ENCODE measurements around the gene PTMS.

The PTMS gene

DNA sequence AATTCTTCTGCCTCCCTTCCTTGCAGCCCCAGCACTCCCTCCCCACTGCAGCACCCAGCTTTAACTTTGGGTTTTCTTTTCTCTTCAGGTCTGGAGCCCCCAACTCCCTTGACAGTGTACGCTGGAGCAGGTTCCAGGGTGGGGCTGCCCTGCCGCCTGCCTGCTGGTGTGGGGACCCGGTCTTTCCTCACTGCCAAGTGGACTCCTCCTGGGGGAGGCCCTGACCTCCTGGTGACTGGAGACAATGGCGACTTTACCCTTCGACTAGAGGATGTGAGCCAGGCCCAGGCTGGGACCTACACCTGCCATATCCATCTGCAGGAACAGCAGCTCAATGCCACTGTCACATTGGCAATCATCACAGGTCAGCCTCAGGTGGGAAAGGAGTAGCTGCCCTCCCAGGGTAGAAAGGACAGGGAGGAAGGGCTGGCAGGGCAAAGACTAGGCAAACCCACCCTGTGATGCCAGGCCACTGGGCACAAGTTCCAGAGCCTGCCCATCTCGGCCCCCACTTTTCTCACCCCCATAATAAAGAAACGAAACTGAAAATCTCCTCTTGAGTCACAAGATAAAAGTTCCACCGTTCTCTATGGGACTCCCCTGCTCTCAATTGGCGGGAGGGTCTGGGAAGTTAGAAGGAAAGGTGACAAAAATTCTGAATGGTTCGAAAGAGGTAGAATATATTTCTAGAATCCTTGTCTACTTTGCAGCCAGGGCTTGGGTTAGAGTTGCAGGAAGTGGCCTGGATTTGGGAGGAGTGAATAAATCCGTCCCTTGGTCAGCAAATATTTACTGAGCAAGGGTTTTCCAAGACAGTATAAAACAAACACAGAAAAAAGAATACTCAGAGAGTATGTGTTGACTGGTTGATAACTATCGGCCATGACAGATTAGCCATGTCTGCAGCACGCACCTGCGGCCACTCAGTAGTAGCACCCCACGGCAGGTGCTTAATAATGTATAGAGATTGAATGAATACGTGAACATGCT lies 9.3 kb downstream of the PTMS start:
- Histone ChIP-seq H4K20me1 (peaks cover 47% of the 10 kb centered on the region; the same call in 1 of the 2 replicates), H3K36me3 (no peaks in the 10 kb centered on the region), H3K4me3 (no peak overlapping the region), H3K9me3 (no peaks in the 10 kb centered on the region), H3K27me3 (peaks cover 95% of the 10 kb centered on the region), H3K27ac (no peak overlapping the region), H3K4me1 (peaks cover 39% of the 10 kb centered on the region), H3K9ac (no peak overlapping the region), H3K4me2 (no peak overlapping the region)
- TF ChIP-seq Cebpa-rat (IDR thresholded peaks at IDR 0.05), result no peak

GRCh38 chr12:6777386-6777785 lies 11.2 kb downstream of the PTMS start:
- no peaks in the 10 kb centered on the region for H3K9me3 ChIP-seq
- H3K9ac ChIP-seq, result no peak overlapping the region
- no peaks in the 10 kb centered on the region for H3K36me3 ChIP-seq
- peaks cover 89% of the 10 kb centered on the region for H3K27me3 ChIP-seq
- H3K4me3 ChIP-seq, result no peak overlapping the region
- TF ChIP-seq Cebpa-rat (IDR thresholded peaks at IDR 0.05), result no peak
- H3K4me1 ChIP-seq, result peaks cover 54% of the 10 kb centered on the region
- H3K4me2 ChIP-seq, result no peak overlapping the region; the same call in 1 of the 2 replicates
- peaks cover 32% of the 10 kb centered on the region; the same call in 1 of the 2 replicates for H4K20me1 ChIP-seq
- no peak overlapping the region for H3K27ac ChIP-seq

- Histone ChIP-seq H3K27ac (no peak overlapping the region), H3K9ac (no peak overlapping the region), H3K9me3 (no peaks in the 10 kb centered on the region), H4K20me1 (peaks cover 29% of the 10 kb centered on the region; the same call in 1 of the 2 replicates), H3K4me1 (peaks cover 54% of the 10 kb centered on the region), H3K4me2 (peak overlapping the region; percentile 86), H3K27me3 (peaks cover 89% of the 10 kb centered on the region), H3K4me3 (peak overlapping the region; percentile 60), H3K36me3 (no peaks in the 10 kb centered on the region)
- no peak for TF ChIP-seq Cebpa-rat (IDR thresholded peaks at IDR 0.05)
These were observed 12.0 kb downstream of the PTMS start for GRCh38 chr12:6778217-6778573.

DNA sequence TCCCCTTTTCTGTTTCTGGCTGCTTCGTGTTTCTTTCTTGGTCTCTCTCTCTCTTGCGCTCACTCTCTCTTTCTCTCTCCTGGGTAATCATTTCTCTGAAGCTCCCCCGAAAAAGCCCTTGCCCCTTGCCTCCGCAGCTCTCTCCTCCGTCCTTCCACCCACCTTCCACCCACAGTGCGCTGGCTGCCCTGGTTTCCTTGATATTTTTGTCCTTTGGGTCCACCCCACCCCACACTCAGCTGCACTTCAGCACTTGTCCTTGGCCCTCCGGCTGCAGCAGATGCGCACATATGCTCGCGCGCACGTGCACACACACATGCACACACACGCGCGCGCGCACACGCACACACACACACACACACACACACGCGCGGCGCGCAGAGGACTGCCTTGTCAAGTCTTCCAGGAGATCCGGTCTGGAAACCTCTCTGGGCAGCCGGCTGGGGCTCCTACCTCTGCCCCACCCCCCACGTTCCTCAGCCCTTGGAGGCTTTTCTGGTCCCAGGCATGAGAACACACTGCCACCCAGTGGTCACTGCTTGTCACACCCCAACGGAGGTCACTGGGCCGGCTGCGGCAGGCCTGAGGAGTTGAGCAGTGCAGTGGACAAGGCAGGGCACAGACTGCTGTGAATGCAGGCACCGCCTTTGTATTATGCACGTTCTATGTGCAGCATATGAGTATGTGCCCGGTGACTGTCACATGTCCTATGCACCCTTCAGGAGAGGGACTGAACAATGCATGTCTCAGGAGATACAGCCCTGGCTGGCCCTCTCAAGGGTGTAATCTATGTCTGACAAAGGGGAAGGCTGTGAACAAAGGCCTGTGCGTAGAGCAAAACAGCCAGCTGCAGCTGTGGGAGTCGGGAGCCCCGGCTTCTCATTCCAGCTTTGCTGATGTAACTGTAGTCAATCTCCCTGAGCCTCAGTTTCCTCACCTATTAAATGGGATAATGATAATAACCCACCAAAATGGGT lies 12.7 kb downstream of the PTMS start:
- no peak for TF ChIP-seq Cebpa-rat (IDR thresholded peaks at IDR 0.05)
- peak overlapping the region; percentile 86 for H3K4me2 ChIP-seq
- H3K9ac ChIP-seq, result no peak overlapping the region
- H3K4me3 ChIP-seq, result peak overlapping the region; percentile 60
- peaks cover 60% of the 10 kb centered on the region for H3K4me1 ChIP-seq
- no peak overlapping the region for H3K27ac ChIP-seq
- H3K9me3 ChIP-seq, result no peaks in the 10 kb centered on the region
- H3K27me3 ChIP-seq, result peaks cover 89% of the 10 kb centered on the region
- H3K36me3 ChIP-seq, result no peaks in the 10 kb centered on the region
- H4K20me1 ChIP-seq, result peaks cover 29% of the 10 kb centered on the region; the same call in 1 of the 2 replicates

GRCh38 chr12:6779708-6780432 lies 13.7 kb downstream of the PTMS start:
- TF ChIP-seq Cebpa-rat (IDR thresholded peaks at IDR 0.05), result no peak
- Histone ChIP-seq H3K4me1 (peaks cover 70% of the 10 kb centered on the region), H4K20me1 (peaks cover 22% of the 10 kb centered on the region; the same call in 1 of the 2 replicates), H3K27me3 (peaks cover 89% of the 10 kb centered on the region), H3K9ac (no peak overlapping the region), H3K36me3 (no peaks in the 10 kb centered on the region), H3K4me2 (peak overlapping the region; percentile 86; the same call in 1 of the 2 replicates), H3K4me3 (no peak overlapping the region), H3K9me3 (no peaks in the 10 kb centered on the region), H3K27ac (no peak overlapping the region)

DNA sequence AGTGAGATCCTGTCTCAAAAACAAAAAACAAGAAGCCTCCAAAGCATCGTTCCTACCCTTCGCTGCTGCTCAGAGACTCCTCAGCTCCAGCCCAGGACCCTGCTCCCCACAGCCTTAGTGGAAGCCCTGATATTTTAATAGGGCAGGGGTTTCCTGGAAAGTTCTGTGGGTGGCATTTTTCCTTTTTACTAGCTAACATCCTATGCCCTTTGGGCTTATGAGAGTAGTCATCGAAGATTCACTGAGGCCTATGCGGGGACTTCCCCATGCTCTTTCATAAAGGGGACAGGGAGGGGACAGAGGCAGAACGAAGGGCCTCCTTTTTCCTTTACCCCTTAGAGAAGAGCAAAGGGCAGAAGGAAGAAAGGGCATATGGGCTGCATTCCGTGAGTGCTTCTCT lies 14.4 kb downstream of the PTMS start:
- H3K4me1 ChIP-seq, result peaks cover 73% of the 10 kb centered on the region
- H4K20me1 ChIP-seq, result peaks cover 21% of the 10 kb centered on the region; the same call in 1 of the 2 replicates
- no peak for TF ChIP-seq Cebpa-rat (IDR thresholded peaks at IDR 0.05)
- H3K27ac ChIP-seq, result no peak overlapping the region
- H3K9ac ChIP-seq, result no peak overlapping the region
- no peaks in the 10 kb centered on the region for H3K36me3 ChIP-seq
- peaks cover 89% of the 10 kb centered on the region for H3K27me3 ChIP-seq
- H3K4me2 ChIP-seq, result peak overlapping the region; percentile 17; the same call in 1 of the 2 replicates
- no peaks in the 10 kb centered on the region for H3K9me3 ChIP-seq
- H3K4me3 ChIP-seq, result no peak overlapping the region

DNA sequence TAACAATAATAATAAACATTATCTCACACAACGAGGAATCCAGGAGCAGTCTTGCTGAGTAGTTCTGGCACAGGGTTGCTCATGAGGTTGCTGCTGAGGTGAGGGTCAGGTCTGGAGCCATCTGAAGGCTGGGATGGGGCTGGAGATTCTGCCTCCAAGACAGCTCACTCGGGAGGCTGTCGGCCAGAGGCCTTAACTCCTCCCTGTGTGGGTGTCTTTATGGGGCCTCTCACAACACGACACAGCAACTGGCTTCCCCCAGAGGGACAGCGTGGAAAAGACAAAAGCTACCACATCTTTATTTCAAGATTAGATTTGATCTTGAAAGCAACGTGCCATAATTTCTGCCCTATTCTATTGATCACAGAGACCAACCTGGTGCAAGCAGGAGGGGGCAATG lies 16.0 kb downstream of the PTMS start:
- Histone ChIP-seq H3K9me3 (no peaks in the 10 kb centered on the region), H3K36me3 (no peaks in the 10 kb centered on the region), H4K20me1 (peaks cover 21% of the 10 kb centered on the region; the same call in 1 of the 2 replicates), H3K4me2 (peak overlapping the region; percentile 76; the same call in 1 of the 2 replicates), H3K27ac (peak overlapping the region; percentile 36; the same call in 1 of the 2 replicates), H3K27me3 (peaks cover 86% of the 10 kb centered on the region), H3K9ac (peak overlapping the region; percentile 12; the same call in 1 of the 2 replicates), H3K4me1 (peaks cover 76% of the 10 kb centered on the region), H3K4me3 (no peak overlapping the region; the same call in 1 of the 2 replicates)
- TF ChIP-seq Cebpa-rat (IDR thresholded peaks at IDR 0.05), result no peak

DNA sequence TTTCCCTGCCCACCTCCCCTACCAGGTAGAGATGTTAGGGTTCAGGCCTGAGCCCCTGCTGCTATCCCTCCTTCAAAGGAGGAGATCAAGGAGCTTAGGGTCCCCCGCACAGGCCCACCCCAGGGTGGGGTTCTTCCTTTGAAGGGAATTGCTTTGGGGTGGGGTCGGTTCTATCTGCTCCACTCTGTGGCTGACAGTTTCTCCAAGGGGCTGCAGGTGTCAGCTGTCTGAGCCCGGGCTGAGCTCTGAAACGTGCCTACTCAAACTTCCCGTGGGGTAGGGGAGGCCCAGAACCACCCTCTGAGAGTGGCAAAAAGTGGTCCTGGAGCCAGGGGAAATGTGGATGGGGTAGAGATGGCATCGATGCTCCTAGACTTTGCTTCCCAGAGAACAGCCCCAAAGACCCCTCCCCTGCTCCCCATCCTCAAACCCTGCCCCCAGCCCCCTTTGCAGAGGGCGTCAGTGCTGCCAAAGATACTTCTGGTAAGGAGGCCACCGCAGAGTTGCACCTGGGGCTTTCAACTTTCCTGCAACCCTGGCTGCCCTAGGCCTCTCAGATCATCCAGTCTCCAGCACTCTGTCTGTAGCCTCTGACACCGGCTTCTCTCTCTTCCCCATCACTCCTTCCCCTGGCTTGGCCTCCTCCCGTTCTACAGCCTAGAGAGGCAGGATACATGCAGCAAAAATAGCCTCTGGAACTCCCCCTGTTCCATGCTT lies 16.8 kb downstream of the PTMS start:
- H4K20me1 ChIP-seq, result peaks cover 16% of the 10 kb centered on the region; the same call in 1 of the 2 replicates
- peak overlapping the region; percentile 40; the same call in 1 of the 2 replicates for H3K9ac ChIP-seq
- H3K27ac ChIP-seq, result peak overlapping the region; percentile 36; the same call in 1 of the 2 replicates
- peaks cover 86% of the 10 kb centered on the region for H3K27me3 ChIP-seq
- H3K4me2 ChIP-seq, result peak overlapping the region; percentile 76
- H3K36me3 ChIP-seq, result no peaks in the 10 kb centered on the region
- no peak overlapping the region; the same call in 1 of the 2 replicates for H3K4me3 ChIP-seq
- no peaks in the 10 kb centered on the region for H3K9me3 ChIP-seq
- peaks cover 73% of the 10 kb centered on the region for H3K4me1 ChIP-seq
- no peak for TF ChIP-seq Cebpa-rat (IDR thresholded peaks at IDR 0.05)
